GM12878 (cell line): Measurements from ENCODE around the gene PRKAB1. TPM values are rescaled to one million over a fixed set of nuclear protein-coding genes. Genes with fewer than 3 reads are reported as not detected.

ENCODE experiments used
- ATAC-seq: fragments of 200-7000 bp; cut with Tn5 transposase; 3 replicates; pipeline ENCODE4 v1.9.1; 2020; ENCODE audit warnings: mild to moderate bottlenecking, moderate library complexity
- BruUV-seq: library from RNA; stranded (reverse); fragments of 400-500 nt; replicated peaks from 2 replicates; lab custom pipeline; 2021; lab: Mats Ljungman, UMichigan
- CTCF ChIA-PET: fragments of 300-600 bp; sonication (Branson Sonifier 250); formaldehyde crosslinking; extraction: SDS; loops from one replicate; lab custom pipeline; 2021; ENCODE audit warnings: inconsistent platforms; lab: Yijun Ruan, JAX
- POLR2A ChIA-PET: fragments of 350-600 bp; formaldehyde crosslinking; extraction: SDS; loops from one replicate; lab custom pipeline; 2021; ENCODE audit warnings: inconsistent platforms; lab: Charles Lee
- RAD21 ChIA-PET: fragments of 300-600 bp; sonication (Branson Sonifier 250); formaldehyde crosslinking; loops from one replicate; lab custom pipeline; 2023; ENCODE audit warnings: antibody characterized with exemption; ENCODE audit not compliant: unreplicated experiment; lab: Charles Lee
- SMC1A ChIA-PET: fragments of 300-600 bp; sonication (Branson Sonifier 250); formaldehyde crosslinking; loops from one replicate; lab custom pipeline; 2023; ENCODE audit not compliant: unreplicated experiment, uncharacterized antibody; lab: Charles Lee
- DNase-seq: peaks from one replicate; pipeline ENCODE4 v3.0.0-alpha.2; 2011; ENCODE audit warnings: low read depth, low spot score
- FAIRE-seq: peaks from 3 replicates; lab custom pipeline; 2011; peaks lifted over from hg19 to GRCh38; lab: Jason Lieb, UNC
- H2AFZ ChIP-seq: 2 replicates; pipeline ENCODE4 v1.6.0; 2011; ENCODE audit warnings: low read depth, low read length, control low read depth; ENCODE audit not compliant: control insufficient read depth
- H3K27ac ChIP-seq: 2 replicates; pipeline ENCODE4 v1.5.1; 2011; ENCODE audit warnings: control low read depth; ENCODE audit not compliant: control insufficient read depth, insufficient read depth
- H3K27me3 ChIP-seq, 2 experiments: replicated peaks in 1 of 2; 2 replicates each; pipeline versions ENCODE4 v1.6.0 to v1.6.1; 2011; ENCODE audit warnings: low read length in 1 of 2; ENCODE audit not compliant: control insufficient read depth in 2 of 2, insufficient read depth in 2 of 2
- H3K36me3 ChIP-seq, 2 experiments: 2 replicates each; pipeline ENCODE4 v1.5.1; 2011; ENCODE audit warnings: low read length in 1 of 2; ENCODE audit not compliant: control insufficient read depth in 2 of 2, insufficient read depth in 2 of 2
- H3K4me1 ChIP-seq: 2 replicates; pipeline ENCODE4 v1.6.1; 2011; ENCODE audit warnings: mild to moderate bottlenecking, low read length, moderate library complexity, mixed read lengths; ENCODE audit not compliant: control insufficient read depth, insufficient read depth
- H3K4me2 ChIP-seq: 2 replicates; pipeline ENCODE4 v1.6.0; 2011; ENCODE audit warnings: control low read depth; ENCODE audit not compliant: control insufficient read depth, insufficient read depth
- H3K4me3 ChIP-seq: fragments of 200-600 bp; sonication (generic); 2 replicates; pipeline ENCODE4 v1.5.1; 2016
- H3K79me2 ChIP-seq: 2 replicates; pipeline ENCODE4 v1.6.0; 2011; ENCODE audit warnings: low read length; ENCODE audit not compliant: control insufficient read depth, insufficient read depth
- H3K9ac ChIP-seq: 2 replicates; pipeline ENCODE4 v1.8.0; 2011; ENCODE audit warnings: low read length, control low read depth, mixed read lengths; ENCODE audit not compliant: control insufficient read depth, insufficient read depth
- H3K9me3 ChIP-seq: replicated peaks from 3 replicates; pipeline ENCODE4 v1.5.1; 2011; ENCODE audit warnings: mild to moderate bottlenecking, low read length; ENCODE audit not compliant: control insufficient read depth, insufficient read depth
- H4K20me1 ChIP-seq: 2 replicates; pipeline ENCODE4 v1.6.0; 2011; ENCODE audit not compliant: control insufficient read depth, insufficient read depth
- CHD4 ChIP-seq: fragments of 200-600 bp; sonication (generic); IDR thresholded peaks from 2 replicates; pipeline ENCODE4 v1.6.1; 2016; ENCODE audit warnings: mild to moderate bottlenecking
- E4F1 ChIP-seq: fragments of 450-650 bp; IDR thresholded peaks from 2 replicates; pipeline ENCODE4 v1.6.1; 2018; ENCODE audit warnings: borderline replicate concordance, mild to moderate bottlenecking; ENCODE audit not compliant: partially characterized antibody
- HCFC1 ChIP-seq: fragments of 150-350 bp; IDR thresholded peaks from 2 replicates; pipeline ENCODE4 v1.6.1; 2014; ENCODE audit warnings: low read length
- HDGF ChIP-seq: fragments of 450-650 bp; IDR thresholded peaks from 2 replicates; pipeline ENCODE4 v1.6.1; 2016; ENCODE audit warnings: antibody characterized with exemption
- MTA3 ChIP-seq: IDR thresholded peaks from 2 replicates; pipeline ENCODE4 v1.6.1; 2012; ENCODE audit warnings: low read length, inconsistent platforms, borderline replicate concordance
- PAX5 ChIP-seq: IDR thresholded peaks from 2 replicates; pipeline ENCODE4 v1.6.1; 2011; ENCODE audit warnings: low read depth, low read length, borderline replicate concordance
- POU2F2 ChIP-seq: IDR thresholded peaks from 3 replicates; pipeline ENCODE4 v1.6.1; 2011; ENCODE audit warnings: low read depth, mild to moderate bottlenecking, low read length, borderline replicate concordance
- RUNX3 ChIP-seq: IDR thresholded peaks from 2 replicates; pipeline ENCODE4 v1.6.1; 2012; ENCODE audit warnings: low read length, inconsistent platforms
- SIX5 ChIP-seq: IDR thresholded peaks from 2 replicates; pipeline ENCODE4 v1.6.1; 2011; ENCODE audit warnings: mild to moderate bottlenecking, low read depth, low read length, moderate library complexity; ENCODE audit not compliant: severe bottlenecking
- SPI1 ChIP-seq: IDR thresholded peaks from 2 replicates; pipeline ENCODE4 v1.6.1; 2011; ENCODE audit warnings: low read depth, mild to moderate bottlenecking, low read length, moderate library complexity, borderline replicate concordance; ENCODE audit not compliant: insufficient read depth
- STAT1 ChIP-seq: fragments of 450-650 bp; conservative IDR thresholded peaks from 2 replicates; pipeline ENCODE4 v1.6.1; 2014; ENCODE audit warnings: antibody characterized with exemption, mild to moderate bottlenecking
- YY1 ChIP-seq: IDR thresholded peaks from 2 replicates; pipeline ENCODE4 v1.6.1; 2011; ENCODE audit warnings: low read depth, mild to moderate bottlenecking, low read length
- ZNF384 ChIP-seq: IDR thresholded peaks from 2 replicates; pipeline ENCODE4 v1.6.1; 2012; ENCODE audit warnings: low read depth, mild to moderate bottlenecking, low read length, improper control_type of control experiment, borderline replicate concordance
- WGBS: methylation state at CpG from one replicate; pipeline ENCODE4 v1.1.6; 2016; ENCODE audit warnings: low lambda C conversion rate; ENCODE audit not compliant: insufficient replicate concordance, insufficient coverage; ENCODE audit errors: missing lambda C conversion rate; 5-methylcytosine and 5-hydroxymethylcytosine counted together
- in situ Hi-C: fragments of 300-500 bp; cut with MboI; formaldehyde crosslinking; loops from 9 replicates; pipeline ENCODE4 v1.14.3; 2018; ENCODE audit warnings: mixed read lengths
- intact Hi-C: fragments of 100-400 bp; cut with micrococcal nuclease; formaldehyde crosslinking; loops from one replicate; pipeline ENCODE4 v1.14.2; 2022; ENCODE audit not compliant: unreplicated experiment
- polyA plus RNA-seq, 11 experiments: library from polyadenylated mRNA; depleted of rRNA in 4 of 11; unstranded in 6 of 11; stranded (reverse) in 5 of 11; fragments of >200 nt; fragmentation: Nextera tagmentation in 4 of 11; fragmentation: Illumina TruSeq in 1 of 11; extraction: Ambion mirVana in 4 of 11; extraction: Trizol in 1 of 11; gene quantifications; 1 replicate in 1 of 11; 2 replicates in 10 of 11; pipeline versions ENCODE4 v1.2.1 to v1.2.3, GENCODE V29; 2011 to 2016; ENCODE audit warnings: inconsistent platforms in 2 of 11, missing spikeins in 2 of 11, low read depth in 1 of 11
- total RNA-seq, 4 experiments: library from RNA; depleted of rRNA in 3 of 4; stranded (reverse); fragments of >200 nt in 3 of 4; fragmentation: Illumina TruSeq in 1 of 4; extraction: Trizol in 1 of 4; gene quantifications; 2 replicates each; pipeline versions ENCODE4 v1.2.1 to v1.2.3, GENCODE V29; 2013 to 2021

Gene PRKAB1
- total and polyA plus RNA-seq, 10 of the 15 experiments (the other 5 are each of a cell fraction or from before 2014, with no cell fraction given): 24.6 to 85.0 (median 50.6) TPM

GRCh38 chr12:119686776-119687175, 18.8 kb downstream of the PRKAB1 start:
- ChIA-PET RAD21 (interaction anchor here (0.6 kb wide), 1 partner anchor 35 kb away, joined by 3 read pairs; no protein-coding TSS in a partner anchor), POLR2A (no interaction called here), CTCF (interaction anchor here (0.8 to 8.6 kb wide), 3 partner anchors 11 to 16 kb away, joined by 3 to 91 read pairs (median 4); partner anchors contain the start of gene PRKAB1), SMC1A (no interaction called here)
- Histone ChIP-seq H3K4me3 (no peak overlapping the region), H3K4me1 (peaks cover 14% of the 10 kb centered on the region), H3K27me3 (no peaks in the 10 kb centered on the region), H3K36me3 (peaks cover 2 to 12% of the 10 kb centered on the region in 2 experiments; a peak in 2 of 4 replicates), H3K4me2 (no peak overlapping the region), H3K9ac (no peak overlapping the region), H4K20me1 (no peaks in the 10 kb centered on the region), H3K27ac (no peak overlapping the region), H3K79me2 (no peaks in the 10 kb centered on the region), H3K9me3 (no peaks in the 10 kb centered on the region), H2AFZ (no peak overlapping the region)
- no TSS peak for BruUV-seq
- WGBS: 97% methylated on average over 13 of the region's 13 CpGs
- TF ChIP-seq ZNF384 (no peak), STAT1 (no peak), CHD4 (no peak), E4F1 (no peak), SPI1 (no peak), YY1 (no peak), MTA3 (no peak), HDGF (no peak), RUNX3 (no peak), SIX5 (no peak), POU2F2 (no peak), PAX5 (no peak), HCFC1 (no peak)
- FAIRE-seq: no peak
- DNase-seq: no peak
- in situ Hi-C loops: no loop called here
- intact Hi-C loops: no loop called here
- no peak for ATAC-seq
